Keratinocyte (primary cell): ENCODE results near the gene AGBL3. TPM values are rescaled to one million over a fixed set of nuclear protein-coding genes. Genes with fewer than 3 reads are reported as not detected.

Experiments
- DNase-seq: peaks from one replicate; pipeline ENCODE4 v3.0.0-alpha.2; 2011; ENCODE audit warnings: low read depth, missing footprints, low spot score
- FAIRE-seq: peaks from 2 replicates; lab custom pipeline; 2011; peaks lifted over from hg19 to GRCh38; lab: Jason Lieb, UNC
- H2AFZ ChIP-seq: 2 replicates; pipeline ENCODE4 v1.6.0; 2012; ENCODE audit warnings: low read length, control low read depth, inconsistent platforms; ENCODE audit not compliant: control insufficient read depth
- H3K27ac ChIP-seq: 2 replicates; pipeline ENCODE4 v1.5.1; 2011; ENCODE audit warnings: low read length; ENCODE audit not compliant: control insufficient read depth, insufficient read depth
- H3K27me3 ChIP-seq: 3 replicates; pipeline ENCODE4 v1.6.0; 2011; ENCODE audit warnings: low read length; ENCODE audit not compliant: control insufficient read depth, insufficient read depth; ENCODE audit errors: extremely low read depth
- H3K36me3 ChIP-seq, 2 experiments: 2 replicates in 1 of 2; 3 replicates in 1 of 2; pipeline ENCODE4 v1.5.1; 2011; ENCODE audit warnings: low read length in 2 of 2, mild to moderate bottlenecking in 1 of 2; ENCODE audit not compliant: control insufficient read depth in 2 of 2, insufficient read depth in 2 of 2; ENCODE audit errors: extremely low read depth in 1 of 2
- H3K4me1 ChIP-seq: 3 replicates; pipeline ENCODE4 v1.5.1; 2011; ENCODE audit warnings: low read length; ENCODE audit not compliant: control insufficient read depth, insufficient read depth; ENCODE audit errors: extremely low read depth
- H3K4me2 ChIP-seq: 3 replicates; pipeline ENCODE4 v1.6.0; 2011; ENCODE audit warnings: low read depth, low read length; ENCODE audit not compliant: control insufficient read depth, insufficient read depth; ENCODE audit errors: extremely low read depth
- H3K4me3 ChIP-seq, 3 experiments: fragments of 200-600 bp in 1 of 3; sonication (generic) in 1 of 3; 2 replicates in 2 of 3; 3 replicates in 1 of 3; pipeline ENCODE4 v1.5.1; 2011 to 2016; ENCODE audit warnings: low read length in 3 of 3, mild to moderate bottlenecking in 3 of 3, control low read depth in 2 of 3, inconsistent platforms in 1 of 3, low read depth in 1 of 3, mixed read lengths in 1 of 3, mixed run types in 1 of 3, moderate library complexity in 1 of 3; ENCODE audit not compliant: control insufficient read depth in 2 of 3, insufficient read depth in 2 of 3; ENCODE audit errors: extremely low read depth in 1 of 3
- H3K79me2 ChIP-seq: 2 replicates; pipeline ENCODE4 v1.6.0; 2012; ENCODE audit warnings: low read length; ENCODE audit not compliant: control insufficient read depth, insufficient read depth
- H3K9ac ChIP-seq: 3 replicates; pipeline ENCODE4 v1.6.0; 2011; ENCODE audit warnings: low read length; ENCODE audit not compliant: control insufficient read depth, insufficient read depth; ENCODE audit errors: extremely low read depth
- H3K9me1 ChIP-seq: 3 replicates; pipeline ENCODE4 v1.6.0; 2011; ENCODE audit warnings: low read length; ENCODE audit not compliant: control insufficient read depth, insufficient read depth; ENCODE audit errors: extremely low read depth
- H3K9me3 ChIP-seq: 2 replicates; pipeline ENCODE4 v1.5.1; 2012; ENCODE audit warnings: low read depth, low read length; ENCODE audit not compliant: control insufficient read depth
- H4K20me1 ChIP-seq: 3 replicates; pipeline ENCODE4 v1.6.0; 2011; ENCODE audit warnings: low read length; ENCODE audit not compliant: control insufficient read depth, insufficient read depth; ENCODE audit errors: extremely low read depth
- EZH2 ChIP-seq: IDR thresholded peaks from one replicate; pipeline ENCODE4 v1.6.1; 2012; ENCODE audit warnings: inconsistent platforms, mild to moderate bottlenecking, low read length, moderate library complexity
- dilution Hi-C: fragments of 300-500 bp; cut with MboI; formaldehyde crosslinking; loops from one replicate; pipeline ENCODE4 v1.7.0; 2020; ENCODE audit warnings: low sequenced_read_pairs; ENCODE audit not compliant: extremely low pct_ligation_motif_present
- polyA plus RNA-seq, 5 experiments: library from polyadenylated mRNA; depleted of rRNA in 3 of 5; stranded (reverse) in 3 of 5; stranded (forward) in 1 of 5; unstranded in 1 of 5; fragments of >200 nt; gene quantifications; 1 replicate in 1 of 5; 2 replicates in 3 of 5; 3 replicates in 1 of 5; pipeline versions ENCODE4 v1.2.1 to v1.2.3, GENCODE V29; 2011 to 2012; ENCODE audit warnings: missing spikeins in 2 of 5, low read depth in 1 of 5, low replicate concordance in 1 of 5
- TF ChIP-seq, protein P1 (sequence below), 3 experiments: IDR thresholded peaks in 1 of 3; conservative IDR thresholded peaks in 1 of 3; optimal IDR thresholded peaks in 1 of 3; 2 replicates in 2 of 3; 3 replicates in 1 of 3; pipeline versions ENCODE3 to v1.5.1; 2011; ENCODE audit warnings: low read length in 3 of 3, mild to moderate bottlenecking in 3 of 3, moderate library complexity in 2 of 3, control low read depth in 1 of 3, inconsistent platforms in 1 of 3; ENCODE audit not compliant: insufficient read depth in 2 of 3; ENCODE audit errors: extremely low read depth in 1 of 3

AGBL3 gene
- polyA plus RNA-seq, 1 donor (not counting 4 experiments of a cell fraction or from before 2014, with no cell fraction given) = 0.97 TPM

DNA sequence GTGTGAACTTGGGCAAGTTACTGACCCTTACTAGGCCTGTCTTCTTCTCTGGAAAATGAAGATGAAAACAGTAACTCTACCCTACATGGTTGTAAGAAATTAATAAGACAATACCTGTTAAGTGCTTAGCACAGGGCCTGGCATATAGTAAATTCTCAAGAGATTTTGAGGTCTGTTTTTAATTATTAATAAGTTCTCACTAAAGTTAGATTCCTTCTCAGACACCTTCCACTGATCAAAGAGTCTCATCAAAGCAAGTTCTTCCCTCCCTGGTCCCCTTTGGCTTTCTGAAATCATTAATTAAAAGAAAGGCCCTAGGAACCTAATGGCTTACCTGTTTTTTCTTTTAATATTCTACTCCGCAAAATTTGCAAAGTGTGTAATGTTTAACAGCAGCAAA is 166.1 kb downstream of the AGBL3 start:
- no peaks in the 10 kb centered on the region for H3K9me3 ChIP-seq
- no peaks in the 10 kb centered on the region for H3K9me1 ChIP-seq
- DNase-seq = no peak
- no peak overlapping the region for H3K4me3 ChIP-seq
- H3K4me1 ChIP-seq = no peaks in the 10 kb centered on the region
- H3K4me2 ChIP-seq = no peak overlapping the region
- no peaks in the 10 kb centered on the region for H3K27me3 ChIP-seq
- H2AFZ ChIP-seq = no peak overlapping the region
- H3K9ac ChIP-seq = no peak overlapping the region
- H3K27ac ChIP-seq = no peak overlapping the region
- TF ChIP-seq, protein P1, sequence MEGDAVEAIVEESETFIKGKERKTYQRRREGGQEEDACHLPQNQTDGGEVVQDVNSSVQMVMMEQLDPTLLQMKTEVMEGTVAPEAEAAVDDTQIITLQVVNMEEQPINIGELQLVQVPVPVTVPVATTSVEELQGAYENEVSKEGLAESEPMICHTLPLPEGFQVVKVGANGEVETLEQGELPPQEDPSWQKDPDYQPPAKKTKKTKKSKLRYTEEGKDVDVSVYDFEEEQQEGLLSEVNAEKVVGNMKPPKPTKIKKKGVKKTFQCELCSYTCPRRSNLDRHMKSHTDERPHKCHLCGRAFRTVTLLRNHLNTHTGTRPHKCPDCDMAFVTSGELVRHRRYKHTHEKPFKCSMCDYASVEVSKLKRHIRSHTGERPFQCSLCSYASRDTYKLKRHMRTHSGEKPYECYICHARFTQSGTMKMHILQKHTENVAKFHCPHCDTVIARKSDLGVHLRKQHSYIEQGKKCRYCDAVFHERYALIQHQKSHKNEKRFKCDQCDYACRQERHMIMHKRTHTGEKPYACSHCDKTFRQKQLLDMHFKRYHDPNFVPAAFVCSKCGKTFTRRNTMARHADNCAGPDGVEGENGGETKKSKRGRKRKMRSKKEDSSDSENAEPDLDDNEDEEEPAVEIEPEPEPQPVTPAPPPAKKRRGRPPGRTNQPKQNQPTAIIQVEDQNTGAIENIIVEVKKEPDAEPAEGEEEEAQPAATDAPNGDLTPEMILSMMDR (optimal IDR thresholded peaks at IDR 0.05 in 1 of 3, IDR thresholded peaks at IDR 0.05 in 1 of 3, conservative IDR thresholded peaks at IDR 0.05 in 1 of 3; ENCODE audit: extremely low read depth in 1 of 3, insufficient read depth in 2 of 3, low read length in 3 of 3) = no peak
- no peak for TF ChIP-seq EZH2
- H3K36me3 ChIP-seq = no peaks in the 10 kb centered on the region
- FAIRE-seq = no peak
- no peaks in the 10 kb centered on the region for H4K20me1 ChIP-seq
- dilution Hi-C loops = loop anchor here (25.0 kb wide), 1 partner anchor 165 kb away; the partner anchor contains the start of gene AGBL3
- H3K79me2 ChIP-seq = no peaks in the 10 kb centered on the region

DNA sequence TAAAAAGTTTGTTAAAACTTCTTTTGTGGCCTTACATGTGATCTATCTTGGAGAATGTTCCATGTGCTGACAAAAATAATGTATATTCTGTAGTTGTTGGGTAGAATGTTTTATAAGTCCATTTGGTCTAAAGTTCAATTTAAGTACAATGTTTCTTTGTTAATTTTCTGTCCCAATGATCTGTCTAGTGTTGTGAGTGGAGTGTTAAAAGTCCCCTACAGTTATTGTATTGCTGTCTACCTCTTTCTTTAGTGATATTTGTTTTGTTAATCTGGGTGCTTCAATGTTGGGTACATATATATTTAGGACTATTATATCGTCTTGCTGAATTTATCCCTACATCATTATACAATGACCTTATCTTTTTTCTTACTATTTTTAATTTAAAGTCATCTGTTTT is 168.4 kb downstream of the AGBL3 start:
- Histone ChIP-seq H3K9me3 (no peaks in the 10 kb centered on the region), H3K79me2 (no peaks in the 10 kb centered on the region), H4K20me1 (no peaks in the 10 kb centered on the region), H3K36me3 (no peaks in the 10 kb centered on the region), H3K4me1 (no peaks in the 10 kb centered on the region), H3K27ac (no peak overlapping the region), H3K27me3 (no peaks in the 10 kb centered on the region), H3K9me1 (no peaks in the 10 kb centered on the region), H3K4me3 (no peak overlapping the region), H2AFZ (no peak overlapping the region), H3K4me2 (no peak overlapping the region), H3K9ac (no peak overlapping the region)
- no peak for TF ChIP-seq EZH2
- TF ChIP-seq, protein P1 (optimal IDR thresholded peaks at IDR 0.05 in 1 of 3, IDR thresholded peaks at IDR 0.05 in 1 of 3, conservative IDR thresholded peaks at IDR 0.05 in 1 of 3; ENCODE audit: extremely low read depth in 1 of 3, insufficient read depth in 2 of 3, low read length in 3 of 3) = no peak
- FAIRE-seq = no peak
- dilution Hi-C loops = loop anchor here (25.0 kb wide), 1 partner anchor 167 kb away; the partner anchor contains the start of gene AGBL3
- DNase-seq = no peak
